DMS153 (cell line): ENCODE data around the gene EYS.
A peak's percentile ranks its signal among the peaks of the same experiment; 100 is the strongest.
"Not testable (repeated sequence)": the region's sequence is repeated elsewhere in the genome, so short reads cannot be mapped to it uniquely, and the experiment has no call there.

Experiments used
- DNase-seq: peaks from one replicate; lab custom pipeline; 2025; lab: John Stamatoyannopoulos, UW

The EYS gene

GRCh38 chr6:64041373-64041772 is 1665.7 kb downstream of the EYS start:
- no peak for DNase-seq

DNA sequence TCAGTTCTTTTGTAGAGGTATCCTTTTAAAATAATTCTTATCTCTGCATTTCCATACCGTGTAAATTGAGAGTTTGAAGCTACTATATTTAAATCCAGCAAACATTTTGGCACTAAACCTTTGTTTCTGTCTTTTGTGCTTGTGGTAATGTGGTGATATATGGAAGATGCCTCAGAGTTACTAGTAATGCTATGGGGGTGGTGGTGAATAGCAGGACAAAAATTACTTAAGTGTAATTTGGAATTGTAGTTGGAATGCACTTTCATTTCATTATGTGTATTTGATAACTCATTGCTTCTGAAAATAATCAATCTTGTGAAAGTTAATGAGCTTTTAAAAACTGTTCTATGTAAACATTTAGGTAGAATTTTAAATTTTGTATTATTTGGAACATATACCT is 1666.9 kb downstream of the EYS start:
- no peak for DNase-seq

- DNase-seq, result no peak
These were observed 1669.6 kb downstream of the EYS start for GRCh38 chr6:64037427-64037826.

DNA sequence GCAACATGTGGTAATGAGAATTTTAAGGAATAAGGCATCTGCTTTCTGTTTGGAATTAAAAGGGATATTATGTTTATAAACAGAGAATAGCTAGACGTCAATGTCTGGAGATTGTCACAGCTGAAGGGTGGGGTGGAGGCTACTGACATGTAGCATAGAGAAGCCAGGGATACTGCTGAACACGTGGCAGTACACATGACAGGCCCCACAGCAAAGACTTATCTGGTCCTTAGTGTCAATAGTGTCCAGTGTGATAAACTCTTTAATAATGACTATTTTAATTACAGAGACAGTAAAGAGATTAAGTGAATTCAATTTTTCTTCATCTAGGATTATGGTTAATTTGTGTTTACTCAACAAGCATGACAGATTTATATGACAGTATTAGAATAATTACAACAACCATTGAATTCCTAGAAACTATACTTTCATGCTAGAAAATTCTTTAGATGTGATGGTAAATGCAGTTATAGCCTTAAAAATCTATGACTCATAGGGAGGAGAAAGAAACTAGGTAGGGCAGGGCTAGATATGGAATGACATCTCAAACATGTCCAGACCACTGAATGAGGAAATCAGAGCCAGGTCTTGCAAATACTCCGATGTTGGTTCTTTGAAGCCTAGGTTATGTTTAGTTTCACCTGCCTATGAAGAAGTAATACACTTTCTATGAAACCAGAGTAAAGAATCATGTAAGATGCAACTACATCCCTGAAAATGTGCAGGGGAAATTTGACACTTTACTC is 1671.9 kb downstream of the EYS start:
- no peak for DNase-seq

DNA sequence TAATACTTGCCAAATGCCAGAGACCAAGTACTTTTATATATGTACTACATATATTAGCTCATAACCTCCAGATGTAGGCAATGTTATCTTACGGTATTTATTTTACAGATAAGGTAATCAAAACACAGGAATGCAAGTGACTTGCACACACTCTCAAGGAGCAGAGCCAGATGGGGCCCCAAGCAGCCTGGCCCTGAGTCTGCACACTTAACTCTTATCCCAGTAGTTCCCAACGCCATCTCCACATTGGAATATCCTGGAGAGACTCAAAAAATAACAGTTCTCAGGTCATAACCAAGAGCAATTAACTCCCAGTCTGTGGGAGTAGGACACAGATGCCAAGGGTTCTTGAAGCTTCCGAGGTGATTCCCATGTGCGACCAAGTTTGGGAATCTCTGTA is 1672.7 kb downstream of the EYS start:
- no peak for DNase-seq

DNA sequence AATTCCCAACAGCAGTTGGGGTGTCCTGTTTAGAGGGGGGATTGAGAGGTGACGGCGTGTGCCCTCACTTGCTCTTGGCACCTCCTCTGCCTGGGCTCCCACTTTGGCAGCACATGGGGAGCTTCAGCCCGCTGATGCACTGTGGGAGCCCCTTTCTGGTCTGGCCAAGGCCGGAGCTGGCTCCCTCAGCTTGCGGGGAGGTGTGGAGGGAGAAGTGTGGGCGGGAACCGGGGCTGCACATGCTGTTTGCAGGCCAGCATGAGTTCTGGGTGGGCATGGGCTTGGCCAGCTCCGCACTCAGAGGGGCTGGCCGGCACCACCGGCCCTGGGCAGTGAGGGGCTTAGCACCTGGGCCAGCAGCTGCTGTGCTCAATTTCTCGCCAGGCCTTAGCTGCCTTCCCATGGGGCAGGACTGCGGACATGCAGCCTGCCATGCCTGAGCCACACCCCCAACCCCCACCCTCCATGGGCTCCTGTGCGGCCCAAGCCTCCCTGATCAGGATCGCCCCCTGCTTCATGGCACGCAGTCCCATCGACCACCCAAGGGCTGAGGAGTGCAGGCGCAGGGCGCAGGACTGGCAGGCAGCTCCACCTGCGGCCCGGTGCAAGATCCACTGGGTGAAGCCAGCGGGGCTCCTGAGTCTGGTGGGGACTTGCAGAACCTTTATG is 1675.9 kb downstream of the EYS start:
- not testable (repeated sequence) for DNase-seq

GRCh38 chr6:64023693-64024092 is 1683.3 kb downstream of the EYS start:
- no peak for DNase-seq

- no peak for DNase-seq
These were observed 1692.4 kb downstream of the EYS start for GRCh38 chr6:64014595-64014994.

GRCh38 chr6:64013011-64013410 is 1694.0 kb downstream of the EYS start:
- no peak for DNase-seq

- DNase-seq, result peak; percentile 35
These were observed 1694.5 kb downstream of the EYS start for GRCh38 chr6:64012351-64013001.

DNA sequence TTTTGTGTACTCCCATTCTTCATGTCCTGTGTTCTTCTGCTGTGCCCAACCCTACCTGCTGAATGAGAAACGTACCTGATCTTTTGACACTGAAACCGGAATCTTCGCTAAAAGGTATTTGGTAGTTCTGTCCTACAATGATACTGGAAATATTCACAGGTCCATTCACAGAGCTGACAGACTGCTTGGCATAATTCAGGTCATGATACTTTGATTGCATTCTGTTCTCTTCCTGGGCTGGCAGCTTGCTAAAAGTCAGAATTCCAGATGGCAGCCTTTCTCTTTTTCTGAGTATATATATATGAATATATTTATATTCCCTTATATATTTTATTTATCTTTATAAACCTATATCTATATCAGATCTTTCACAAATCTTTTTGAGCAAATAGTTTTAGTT is 1696.4 kb downstream of the EYS start:
- DNase-seq, result no peak

DNA sequence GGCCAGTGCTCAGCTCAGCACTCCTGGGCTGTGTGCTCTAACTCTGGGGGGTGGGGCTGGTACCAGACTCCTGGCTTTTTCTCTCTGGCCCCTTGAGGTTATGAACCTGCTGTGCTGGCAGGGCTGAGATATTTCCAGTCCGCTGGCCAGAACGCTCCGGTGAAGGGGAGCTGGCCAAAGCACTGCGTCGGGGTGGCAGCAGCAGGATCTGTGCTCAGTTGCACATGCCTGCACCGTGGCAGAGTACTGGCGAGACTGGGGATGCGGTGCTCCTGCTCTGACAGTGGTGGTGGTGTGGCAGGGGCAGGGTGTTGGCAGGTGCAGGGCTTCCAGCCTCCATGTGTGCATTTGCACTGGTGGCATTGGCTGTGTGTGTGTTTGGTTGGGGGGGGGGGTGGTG is 1697.0 kb downstream of the EYS start:
- DNase-seq, result no peak

DNA sequence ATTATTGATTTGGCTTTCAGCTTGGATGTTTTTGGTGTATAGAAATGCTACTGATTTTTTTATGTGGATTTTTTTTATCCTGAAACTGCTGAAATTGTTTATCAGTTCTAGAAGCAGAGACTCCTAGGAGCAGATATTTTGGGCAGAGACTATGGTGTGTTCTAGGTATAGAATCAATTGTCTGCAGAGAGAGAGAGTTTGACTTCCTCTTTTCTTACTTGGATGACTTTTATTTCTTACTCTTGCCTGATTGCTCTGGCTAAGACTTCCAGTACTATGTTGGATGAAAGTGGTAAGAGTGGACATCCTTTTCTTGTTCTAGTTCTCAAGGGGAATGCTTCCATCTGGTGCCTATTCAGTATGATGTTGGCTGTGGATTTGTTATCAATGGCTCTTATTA is 1700.8 kb downstream of the EYS start:
- no peak for DNase-seq

- no peak for DNase-seq
These were observed 1706.1 kb downstream of the EYS start for GRCh38 chr6:64000818-64001491.

DNA sequence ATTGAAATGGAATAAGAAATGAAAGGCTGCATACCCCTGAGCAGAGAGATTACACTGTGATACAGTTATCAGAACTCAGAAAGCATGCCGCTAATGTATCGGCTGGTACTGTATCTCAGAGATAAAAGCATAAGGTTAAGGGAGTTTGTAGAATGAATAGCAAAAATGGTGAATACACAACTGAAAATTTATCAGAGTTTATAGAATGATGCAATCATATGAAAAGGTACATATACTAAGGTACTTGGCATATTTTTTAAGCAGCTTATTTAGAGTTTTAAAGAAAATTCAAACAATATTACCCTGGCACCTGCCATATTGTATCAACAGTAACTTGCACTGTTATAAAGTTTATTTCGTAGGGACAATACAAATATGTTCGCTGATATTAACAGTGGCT is 1707.4 kb downstream of the EYS start:
- DNase-seq, result no peak

DNA sequence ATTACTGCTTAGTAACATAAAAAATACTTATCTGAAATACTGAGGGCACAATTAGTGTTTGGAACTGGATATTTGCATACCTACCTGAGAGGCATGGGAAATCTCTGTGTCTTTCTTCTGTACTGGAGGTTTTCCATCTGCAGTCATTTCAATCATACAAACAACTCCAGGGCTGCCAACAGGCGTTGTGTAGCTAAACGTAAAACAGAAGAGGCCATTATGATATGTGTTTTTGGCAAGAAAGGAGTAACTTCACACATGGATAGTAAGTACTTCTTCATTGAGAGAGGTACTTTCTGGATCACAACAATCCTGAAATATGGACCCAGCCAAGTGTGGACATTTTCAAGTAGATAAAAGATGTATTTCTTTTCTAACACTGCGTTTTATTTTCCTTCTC is 1708.0 kb downstream of the EYS start:
- no peak for DNase-seq

DNA sequence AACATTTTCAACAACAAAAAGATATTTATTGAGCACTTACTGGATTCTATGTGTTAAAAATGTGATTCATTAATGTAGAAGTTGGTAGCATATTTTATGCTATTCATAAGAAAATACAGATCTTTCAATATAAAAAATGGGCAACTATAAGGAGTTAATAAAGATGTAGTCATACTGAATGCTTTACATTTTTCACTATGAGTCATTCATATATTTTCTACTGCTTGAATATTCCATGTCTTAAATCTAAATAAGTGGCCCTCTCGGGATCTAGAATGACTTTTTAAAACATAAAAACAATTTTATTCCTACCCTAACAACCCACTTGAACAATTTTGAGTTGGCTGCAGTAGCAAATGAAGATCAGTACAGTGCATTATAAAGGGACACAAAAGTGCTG is 1709.3 kb downstream of the EYS start:
- DNase-seq, result no peak

GRCh38 chr6:63997221-63997620 is 1709.8 kb downstream of the EYS start:
- DNase-seq, result no peak

DNA sequence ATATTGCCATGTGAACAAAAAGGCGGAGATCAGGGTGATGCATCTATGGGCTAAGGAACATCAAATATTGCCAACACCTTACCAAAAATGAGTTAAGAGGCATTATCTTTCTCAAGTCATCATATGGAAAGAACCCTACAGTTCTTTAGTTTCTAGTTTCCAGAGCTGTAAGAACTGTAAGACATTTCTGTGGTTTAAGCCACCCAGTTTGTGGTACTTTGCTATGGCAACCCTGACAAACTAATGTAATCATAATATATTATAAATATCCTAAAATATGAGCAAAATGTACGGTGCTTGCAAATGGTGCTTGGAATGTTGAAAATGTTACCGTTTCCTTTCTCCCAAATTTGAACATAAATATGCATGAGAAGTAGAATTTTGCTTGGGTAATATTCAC is 1721.8 kb downstream of the EYS start:
- DNase-seq, result no peak

GRCh38 chr6:63975699-63976098 is 1731.3 kb downstream of the EYS start:
- DNase-seq, result no peak

DNA sequence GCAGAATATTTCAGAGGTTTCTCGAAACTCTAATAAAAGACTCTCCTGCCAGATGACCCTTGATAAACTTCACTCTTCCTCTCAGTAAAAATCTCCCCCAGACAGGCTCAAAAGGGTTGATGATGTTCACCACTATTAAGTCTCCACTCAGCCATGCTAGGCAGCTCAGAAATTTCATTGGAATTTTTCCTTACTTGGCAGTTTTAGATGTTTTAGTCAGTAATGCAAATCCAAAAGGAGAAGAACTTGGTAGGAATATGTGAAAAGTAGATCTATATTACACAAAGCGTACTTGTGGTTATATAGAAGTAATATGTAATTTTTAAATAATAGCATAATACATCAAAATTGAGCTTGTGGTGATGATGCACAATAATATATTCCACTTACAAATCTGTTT is 1738.4 kb downstream of the EYS start:
- no peak for DNase-seq

GRCh38 chr6:63964366-63964765 is 1742.7 kb downstream of the EYS start:
- DNase-seq, result no peak
